ENCODE data around the gene LYL1.

The LYL1 gene

GRCh38 chr19:13118424-13119193, 16.0 kb upstream of the LYL1 start:
- Histone ChIP-seq H3K4me1 (ENCODE audit: control insufficient read depth, insufficient read depth, low read length, poor library complexity, severe bottlenecking) (peaks cover 36% of the 10 kb centered on the region), H3K27ac (ENCODE audit: insufficient read depth, low read length, poor library complexity, severe bottlenecking) (peak overlapping the region; percentile 62), H3K27me3 (replicated peaks; ENCODE audit: control insufficient read depth, insufficient read depth, low read length, poor library complexity, severe bottlenecking) (no peaks in the 10 kb centered on the region), H3K36me3 (ENCODE audit: control insufficient read depth, insufficient read depth, low read length) (no peaks in the 10 kb centered on the region), H3K4me3 (ENCODE audit: insufficient read depth, low read depth, low read length, poor library complexity, severe bottlenecking) (peak overlapping the region; percentile 86), H3K9me3 (ENCODE audit: control insufficient read depth, low read length) (no peaks in the 10 kb centered on the region)
- peak in 1 of 3 donors; percentile 28 for DNase-seq

DNA sequence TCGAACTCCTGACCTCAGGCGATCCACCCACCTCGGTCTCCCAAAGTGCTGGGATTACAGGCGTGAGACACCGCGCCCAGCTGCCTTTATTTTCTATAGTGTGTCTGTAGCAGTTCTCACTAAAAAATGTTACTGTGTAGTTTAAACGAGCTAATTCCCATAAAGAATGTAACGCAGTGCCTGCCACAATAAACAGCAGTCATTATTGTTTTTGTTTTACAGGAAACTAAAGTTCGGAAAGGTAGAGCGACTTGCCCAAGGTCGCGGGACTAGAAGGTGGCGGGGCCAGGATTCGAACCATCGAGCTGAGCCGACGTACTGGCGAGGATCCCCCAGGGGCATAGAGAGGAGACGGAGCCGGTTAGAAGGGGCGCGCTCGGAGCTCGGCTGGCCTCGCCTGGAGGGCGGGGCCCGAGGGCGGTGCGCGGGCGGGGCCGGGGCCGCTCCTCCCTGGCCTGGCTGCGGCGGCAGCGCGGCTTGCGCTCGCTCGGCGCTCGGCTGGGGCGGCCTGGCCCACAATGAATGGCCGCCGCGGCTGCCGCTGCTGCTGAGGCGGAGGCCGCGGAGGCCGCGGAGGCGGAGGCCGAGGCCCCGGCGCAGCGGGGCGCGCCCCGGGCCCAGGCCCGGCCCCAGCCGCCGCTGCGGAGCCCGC, 15.2 kb upstream of the LYL1 start, which contains the start of gene NACC1:
Gene NACC1, plus strand, starts transcription at position 493 of the 652 bp plus-strand sequence. CDS start 16,944 bp downstream, outside the sequence.
- H3K27ac ChIP-seq (ENCODE audit: insufficient read depth, low read length, poor library complexity, severe bottlenecking) = peak within 1 kb of the TSS; percentile 69
- H3K4me3 ChIP-seq (ENCODE audit: insufficient read depth, low read depth, low read length, poor library complexity, severe bottlenecking) = peak within 1 kb of the TSS; percentile 86
- no peaks in the 10 kb centered on the region for H3K9me3 ChIP-seq (ENCODE audit: control insufficient read depth, low read length)
- H3K4me1 ChIP-seq (ENCODE audit: control insufficient read depth, insufficient read depth, low read length, poor library complexity, severe bottlenecking) = peaks cover 36% of the 10 kb centered on the region
- peaks cover 7% of the 10 kb centered on the region for H3K36me3 ChIP-seq (ENCODE audit: control insufficient read depth, insufficient read depth, low read length)
- DNase-seq = peak; percentile 73 to 79 (median 77)
- no peaks in the 10 kb centered on the region for H3K27me3 ChIP-seq (replicated peaks; ENCODE audit: control insufficient read depth, insufficient read depth, low read length, poor library complexity, severe bottlenecking)

DNA sequence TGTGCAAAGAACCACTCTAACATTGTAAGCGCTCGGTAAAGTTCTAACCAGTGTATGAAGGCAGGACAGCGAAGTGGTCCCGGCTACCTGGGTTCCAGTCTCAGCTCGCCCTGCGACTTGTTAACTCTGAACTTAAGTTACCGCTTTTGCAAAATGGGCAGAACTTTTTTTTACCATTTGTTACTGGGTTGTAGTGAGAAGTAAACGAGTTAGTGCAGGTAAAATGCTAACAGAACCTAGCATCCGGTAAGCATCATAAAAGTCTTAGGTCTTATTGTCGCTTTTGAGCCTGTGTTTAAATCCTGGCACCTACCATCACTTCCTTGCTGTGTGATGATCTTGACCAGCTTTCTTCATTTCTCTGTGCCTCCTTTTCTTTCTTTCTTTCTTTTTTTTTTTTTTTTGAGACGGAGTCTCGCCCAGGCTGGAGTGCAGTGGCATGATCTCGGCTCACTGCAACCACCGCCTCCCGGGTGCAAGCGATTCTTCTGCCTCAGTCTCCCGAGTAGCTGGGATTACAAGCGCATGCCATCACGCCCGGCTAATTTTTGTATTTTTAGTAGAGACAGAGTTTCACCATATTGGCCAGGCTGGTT, 14.6 kb upstream of the LYL1 start:
- no peaks in the 10 kb centered on the region for H3K9me3 ChIP-seq (ENCODE audit: control insufficient read depth, low read length)
- peaks cover 13% of the 10 kb centered on the region for H3K36me3 ChIP-seq (ENCODE audit: control insufficient read depth, insufficient read depth, low read length)
- peak overlapping the region; percentile 69 for H3K27ac ChIP-seq (ENCODE audit: insufficient read depth, low read length, poor library complexity, severe bottlenecking)
- no peaks in the 10 kb centered on the region for H3K27me3 ChIP-seq (replicated peaks; ENCODE audit: control insufficient read depth, insufficient read depth, low read length, poor library complexity, severe bottlenecking)
- peak overlapping the region; percentile 80 for H3K4me3 ChIP-seq (ENCODE audit: insufficient read depth, low read depth, low read length, poor library complexity, severe bottlenecking)
- peaks cover 36% of the 10 kb centered on the region for H3K4me1 ChIP-seq (ENCODE audit: control insufficient read depth, insufficient read depth, low read length, poor library complexity, severe bottlenecking)
- no peak for DNase-seq

- no peaks in the 10 kb centered on the region for H3K27me3 ChIP-seq (replicated peaks; ENCODE audit: control insufficient read depth, insufficient read depth, low read length, poor library complexity, severe bottlenecking)
- H3K36me3 ChIP-seq (ENCODE audit: control insufficient read depth, insufficient read depth, low read length) = peaks cover 13% of the 10 kb centered on the region
- no peaks in the 10 kb centered on the region for H3K9me3 ChIP-seq (ENCODE audit: control insufficient read depth, low read length)
- peak; percentile 79 to 87 (median 82) for DNase-seq
- peak within 1 kb of the TSS; percentile 69 for H3K27ac ChIP-seq (ENCODE audit: insufficient read depth, low read length, poor library complexity, severe bottlenecking)
- peaks cover 36% of the 10 kb centered on the region for H3K4me1 ChIP-seq (ENCODE audit: control insufficient read depth, insufficient read depth, low read length, poor library complexity, severe bottlenecking)
- peak within 1 kb of the TSS; percentile 80 for H3K4me3 ChIP-seq (ENCODE audit: insufficient read depth, low read depth, low read length, poor library complexity, severe bottlenecking)
Measured at GRCh38 chr19:13116282-13117175, 13.9 kb upstream of the LYL1 start, which contains the start of gene TRMT1. TSS of gene TRMT1 (minus strand) at chr19:13116740. CDS start at chr19:13116399, 341 bp downstream.

- Histone ChIP-seq H3K4me3 (ENCODE audit: insufficient read depth, low read depth, low read length, poor library complexity, severe bottlenecking) (peak overlapping the region; percentile 80), H3K27ac (ENCODE audit: insufficient read depth, low read length, poor library complexity, severe bottlenecking) (peak overlapping the region; percentile 69), H3K9me3 (ENCODE audit: control insufficient read depth, low read length) (no peaks in the 10 kb centered on the region), H3K4me1 (ENCODE audit: control insufficient read depth, insufficient read depth, low read length, poor library complexity, severe bottlenecking) (peaks cover 36% of the 10 kb centered on the region), H3K27me3 (replicated peaks; ENCODE audit: control insufficient read depth, insufficient read depth, low read length, poor library complexity, severe bottlenecking) (no peaks in the 10 kb centered on the region), H3K36me3 (ENCODE audit: control insufficient read depth, insufficient read depth, low read length) (peaks cover 13% of the 10 kb centered on the region)
- no peak for DNase-seq
Measured at GRCh38 chr19:13115936-13116281, 13.3 kb upstream of the LYL1 start.

- H3K4me3 ChIP-seq (ENCODE audit: insufficient read depth, low read depth, low read length, poor library complexity, severe bottlenecking) = no peak overlapping the region
- H3K36me3 ChIP-seq (ENCODE audit: control insufficient read depth, insufficient read depth, low read length) = peaks cover 24% of the 10 kb centered on the region
- no peak overlapping the region for H3K27ac ChIP-seq (ENCODE audit: insufficient read depth, low read length, poor library complexity, severe bottlenecking)
- H3K4me1 ChIP-seq (ENCODE audit: control insufficient read depth, insufficient read depth, low read length, poor library complexity, severe bottlenecking) = peaks cover 22% of the 10 kb centered on the region
- H3K27me3 ChIP-seq (replicated peaks; ENCODE audit: control insufficient read depth, insufficient read depth, low read length, poor library complexity, severe bottlenecking) = no peaks in the 10 kb centered on the region
- DNase-seq = no peak
- H3K9me3 ChIP-seq (ENCODE audit: control insufficient read depth, low read length) = no peaks in the 10 kb centered on the region
Measured at GRCh38 chr19:13112555-13112954, 9.9 kb upstream of the LYL1 start.

DNA sequence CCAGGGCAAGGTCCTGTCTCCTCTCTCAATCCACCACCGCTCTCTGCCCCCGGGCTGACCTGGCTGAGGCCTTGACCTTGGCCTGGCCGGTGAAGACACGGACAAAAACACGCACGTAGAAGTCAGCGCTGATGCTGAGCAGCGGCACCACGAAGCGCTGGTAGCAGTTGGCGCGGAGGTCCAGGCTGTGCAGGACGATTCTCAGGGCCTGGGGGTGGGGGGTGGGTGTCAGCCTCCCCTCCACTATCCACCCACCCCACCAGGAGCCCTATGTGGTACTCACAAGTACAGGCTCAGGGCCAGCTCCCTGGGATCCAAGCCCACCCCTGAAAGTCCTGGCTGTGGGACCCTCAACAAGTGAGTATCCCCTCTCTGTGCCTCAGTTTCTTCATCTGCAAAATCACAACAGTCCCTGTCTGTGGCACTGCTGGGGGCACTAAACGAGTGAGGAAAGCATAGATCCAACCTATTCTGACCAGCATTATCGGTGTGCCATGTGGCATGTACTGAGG, 7.5 kb upstream of the LYL1 start:
- no peak for DNase-seq
- no peaks in the 10 kb centered on the region for H3K9me3 ChIP-seq (ENCODE audit: control insufficient read depth, low read length)
- H3K36me3 ChIP-seq (ENCODE audit: control insufficient read depth, insufficient read depth, low read length) = peaks cover 24% of the 10 kb centered on the region
- no peak overlapping the region for H3K27ac ChIP-seq (ENCODE audit: insufficient read depth, low read length, poor library complexity, severe bottlenecking)
- H3K4me3 ChIP-seq (ENCODE audit: insufficient read depth, low read depth, low read length, poor library complexity, severe bottlenecking) = no peak overlapping the region
- H3K27me3 ChIP-seq (replicated peaks; ENCODE audit: control insufficient read depth, insufficient read depth, low read length, poor library complexity, severe bottlenecking) = no peaks in the 10 kb centered on the region
- H3K4me1 ChIP-seq (ENCODE audit: control insufficient read depth, insufficient read depth, low read length, poor library complexity, severe bottlenecking) = peaks cover 4% of the 10 kb centered on the region

- H3K27me3 ChIP-seq (replicated peaks; ENCODE audit: control insufficient read depth, insufficient read depth, low read length, poor library complexity, severe bottlenecking) = no peaks in the 10 kb centered on the region
- H3K4me1 ChIP-seq (ENCODE audit: control insufficient read depth, insufficient read depth, low read length, poor library complexity, severe bottlenecking) = peaks cover 7% of the 10 kb centered on the region
- H3K4me3 ChIP-seq (ENCODE audit: insufficient read depth, low read depth, low read length, poor library complexity, severe bottlenecking) = no peak overlapping the region
- H3K9me3 ChIP-seq (ENCODE audit: control insufficient read depth, low read length) = no peaks in the 10 kb centered on the region
- peaks cover 24% of the 10 kb centered on the region for H3K36me3 ChIP-seq (ENCODE audit: control insufficient read depth, insufficient read depth, low read length)
- DNase-seq = no peak
- no peak overlapping the region for H3K27ac ChIP-seq (ENCODE audit: insufficient read depth, low read length, poor library complexity, severe bottlenecking)
Measured at GRCh38 chr19:13109361-13110098, 6.9 kb upstream of the LYL1 start.
